IPS DF 6.9 (cell line): ENCODE results near the gene TMEM208.

Experiments used
- DNase-seq: peaks from one replicate; pipeline ENCODE4 v3.0.0-alpha.2; 2013; ENCODE audit warnings: low read depth, low spot score
- H3K27ac ChIP-seq: one replicate; pipeline ENCODE4 v1.5.1; 2013; ENCODE audit warnings: low read length, control low read depth
- H3K27me3 ChIP-seq: 2 replicates; pipeline ENCODE4 v1.6.1; 2013; ENCODE audit warnings: mild to moderate bottlenecking, low read length; ENCODE audit not compliant: control insufficient read depth, insufficient read depth
- H3K36me3 ChIP-seq: 2 replicates; pipeline ENCODE4 v1.6.1; 2013; ENCODE audit warnings: low read length; ENCODE audit not compliant: control insufficient read depth, insufficient read depth
- H3K4me1 ChIP-seq: 2 replicates; pipeline ENCODE4 v1.6.1; 2013; ENCODE audit warnings: low read length; ENCODE audit not compliant: control insufficient read depth, insufficient read depth
- H3K4me3 ChIP-seq: 2 replicates; pipeline ENCODE4 v1.5.1; 2013; ENCODE audit warnings: mild to moderate bottlenecking, low read length
- H3K9me3 ChIP-seq: 2 replicates; pipeline ENCODE4 v1.6.1; 2013; ENCODE audit warnings: low read length, inconsistent platforms; ENCODE audit not compliant: control insufficient read depth, insufficient read depth
- WGBS: extraction: QIAGEN DNeasy Blood & Tissue Kit; methylation state at CpG from one replicate; pipeline ENCODE4 v1.1.7; 2013; ENCODE audit warnings: mixed read lengths, missing lambda C conversion rate; ENCODE audit not compliant: insufficient read length, insufficient coverage; 5-methylcytosine and 5-hydroxymethylcytosine counted together

Gene TMEM208

DNA sequence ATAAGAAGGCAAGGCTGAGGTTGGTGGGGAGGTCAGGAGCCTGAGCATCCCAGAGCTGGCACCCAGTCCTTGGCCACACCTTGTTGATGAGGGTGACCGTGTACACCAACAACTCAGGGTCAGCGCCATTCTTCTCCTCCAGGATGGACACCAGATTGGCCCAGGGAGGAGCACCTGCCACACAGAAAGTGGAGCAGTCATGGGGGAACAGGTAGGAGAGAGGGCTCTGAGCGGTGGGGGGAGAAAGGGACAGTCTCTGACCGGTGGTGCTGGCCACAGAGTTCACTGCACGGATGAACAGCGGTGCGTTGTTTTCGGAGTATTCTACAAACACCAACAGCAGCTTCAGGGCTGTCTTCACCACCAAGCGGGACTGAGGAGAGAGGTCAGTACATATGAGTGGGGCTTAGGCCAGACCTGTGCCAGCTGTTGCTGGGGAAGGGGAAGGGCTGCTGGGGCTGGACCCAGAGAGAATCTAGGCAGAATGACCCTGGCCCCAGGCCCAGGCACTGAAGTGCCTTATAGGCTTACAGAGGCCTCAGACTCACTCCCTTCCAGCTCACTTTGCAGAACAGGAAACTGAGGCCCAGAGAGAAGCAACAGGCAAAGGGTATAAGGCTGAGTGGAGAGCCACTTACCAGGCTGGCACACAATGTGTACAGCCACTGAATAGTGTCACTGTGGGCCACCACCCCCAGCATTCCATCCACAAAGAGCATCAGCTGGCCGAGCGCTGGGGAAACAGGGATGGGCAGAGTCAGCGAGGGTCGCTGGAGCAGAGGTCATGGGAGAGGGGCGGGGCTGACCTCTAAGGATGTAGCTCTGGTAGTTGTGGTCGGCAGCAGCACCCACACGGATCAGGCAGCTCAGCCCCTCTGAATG, 10.7 kb downstream of the TMEM208 start:
- H3K27ac ChIP-seq, result no peak overlapping the region
- peaks cover 6% of the 10 kb centered on the region; the same call in 1 of the 2 replicates for H3K4me1 ChIP-seq
- no peaks in the 10 kb centered on the region for H3K9me3 ChIP-seq
- H3K4me3 ChIP-seq, result no peak overlapping the region
- no peaks in the 10 kb centered on the region for H3K27me3 ChIP-seq
- peaks cover 20% of the 10 kb centered on the region for H3K36me3 ChIP-seq
- DNase-seq, result no peak
- WGBS, result no CpG with 5 or more reads among the region's 16 CpGs

DNA sequence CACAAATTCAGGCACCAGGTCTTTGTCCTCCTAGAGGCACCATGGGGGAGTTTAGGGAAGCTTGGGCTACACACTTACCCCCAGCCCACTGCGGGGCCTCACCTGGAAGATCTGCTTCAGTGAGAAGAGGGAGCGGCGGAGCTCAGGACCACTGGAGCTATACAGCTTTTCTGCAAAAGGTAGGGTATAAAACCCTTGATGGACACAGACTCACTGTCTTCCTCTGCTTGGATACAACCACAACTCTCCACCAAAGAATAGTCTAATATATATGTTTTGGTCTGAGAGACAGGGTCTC, 11.3 kb downstream of the TMEM208 start:
- Histone ChIP-seq H3K4me3 (no peak overlapping the region), H3K4me1 (peaks cover 6% of the 10 kb centered on the region; the same call in 1 of the 2 replicates), H3K27ac (no peak overlapping the region), H3K27me3 (no peaks in the 10 kb centered on the region), H3K9me3 (no peaks in the 10 kb centered on the region), H3K36me3 (peaks cover 20% of the 10 kb centered on the region)
- WGBS, result no CpG with 5 or more reads among the region's 3 CpGs
- no peak for DNase-seq

DNA sequence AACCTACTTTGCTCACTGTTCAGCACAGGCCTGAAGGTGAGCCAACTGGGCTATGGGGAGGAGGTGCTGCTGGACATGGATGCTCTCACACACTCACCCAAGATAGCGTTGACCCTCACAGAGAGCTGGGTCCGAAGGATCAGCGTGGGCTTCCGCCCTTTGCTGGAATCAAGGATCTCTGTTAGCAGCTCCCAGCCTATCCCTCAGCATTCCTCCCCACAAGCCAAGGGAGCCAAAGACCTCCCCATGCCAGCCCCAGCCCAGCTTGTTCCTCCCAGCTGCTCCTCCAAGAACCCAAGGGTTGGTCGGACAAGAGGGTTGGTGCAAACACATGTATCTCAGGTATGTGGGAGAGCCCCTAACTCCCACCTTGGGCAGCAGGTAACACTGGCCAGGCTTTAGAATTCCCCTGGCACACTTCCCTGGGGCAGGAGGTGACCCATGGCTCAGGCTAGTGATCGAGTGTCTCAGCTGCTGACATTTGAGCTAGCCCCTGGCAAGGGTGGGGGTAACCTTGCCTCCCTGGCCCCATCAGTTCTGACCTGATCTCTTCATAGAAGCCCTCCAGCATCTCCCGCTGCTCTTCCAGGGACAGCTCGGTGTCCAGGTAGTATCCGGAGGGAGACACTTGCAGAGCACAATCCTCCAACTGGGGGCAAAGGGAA, 12.0 kb downstream of the TMEM208 start:
- no peak overlapping the region for H3K4me3 ChIP-seq
- no peaks in the 10 kb centered on the region for H3K9me3 ChIP-seq
- H3K36me3 ChIP-seq, result peaks cover 20% of the 10 kb centered on the region
- H3K27ac ChIP-seq, result no peak overlapping the region
- no peak for DNase-seq
- WGBS, result no CpG with 5 or more reads among the region's 9 CpGs
- peaks cover 6% of the 10 kb centered on the region; the same call in 1 of the 2 replicates for H3K4me1 ChIP-seq
- H3K27me3 ChIP-seq, result no peaks in the 10 kb centered on the region

DNA sequence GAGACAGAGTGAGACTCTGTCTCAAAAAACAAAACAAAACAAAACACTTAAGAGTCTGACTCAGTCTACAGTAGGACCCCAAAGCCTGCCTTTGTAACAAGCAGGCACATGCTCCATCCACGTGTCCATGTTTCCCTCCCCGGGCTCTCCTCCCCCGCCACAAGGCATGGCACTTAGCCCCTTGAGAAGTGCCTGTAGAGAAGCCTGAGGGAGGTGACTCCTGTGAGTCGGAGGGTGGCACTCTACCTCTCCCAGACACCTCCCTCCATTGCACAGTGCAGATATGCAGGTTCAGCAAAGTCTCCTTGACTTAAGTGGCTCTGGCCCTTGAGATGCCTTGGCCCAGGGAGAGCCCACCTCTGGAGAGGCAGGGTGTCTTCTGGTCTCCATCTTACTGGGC, 13.6 kb downstream of the TMEM208 start:
- H3K27ac ChIP-seq, result no peak overlapping the region
- H3K4me1 ChIP-seq, result peaks cover 10% of the 10 kb centered on the region
- H3K36me3 ChIP-seq, result peaks cover 17% of the 10 kb centered on the region
- H3K27me3 ChIP-seq, result no peaks in the 10 kb centered on the region
- no peak for DNase-seq
- no peaks in the 10 kb centered on the region for H3K9me3 ChIP-seq
- H3K4me3 ChIP-seq, result no peak overlapping the region
- no CpG with 5 or more reads among the region's 4 CpGs for WGBS

DNA sequence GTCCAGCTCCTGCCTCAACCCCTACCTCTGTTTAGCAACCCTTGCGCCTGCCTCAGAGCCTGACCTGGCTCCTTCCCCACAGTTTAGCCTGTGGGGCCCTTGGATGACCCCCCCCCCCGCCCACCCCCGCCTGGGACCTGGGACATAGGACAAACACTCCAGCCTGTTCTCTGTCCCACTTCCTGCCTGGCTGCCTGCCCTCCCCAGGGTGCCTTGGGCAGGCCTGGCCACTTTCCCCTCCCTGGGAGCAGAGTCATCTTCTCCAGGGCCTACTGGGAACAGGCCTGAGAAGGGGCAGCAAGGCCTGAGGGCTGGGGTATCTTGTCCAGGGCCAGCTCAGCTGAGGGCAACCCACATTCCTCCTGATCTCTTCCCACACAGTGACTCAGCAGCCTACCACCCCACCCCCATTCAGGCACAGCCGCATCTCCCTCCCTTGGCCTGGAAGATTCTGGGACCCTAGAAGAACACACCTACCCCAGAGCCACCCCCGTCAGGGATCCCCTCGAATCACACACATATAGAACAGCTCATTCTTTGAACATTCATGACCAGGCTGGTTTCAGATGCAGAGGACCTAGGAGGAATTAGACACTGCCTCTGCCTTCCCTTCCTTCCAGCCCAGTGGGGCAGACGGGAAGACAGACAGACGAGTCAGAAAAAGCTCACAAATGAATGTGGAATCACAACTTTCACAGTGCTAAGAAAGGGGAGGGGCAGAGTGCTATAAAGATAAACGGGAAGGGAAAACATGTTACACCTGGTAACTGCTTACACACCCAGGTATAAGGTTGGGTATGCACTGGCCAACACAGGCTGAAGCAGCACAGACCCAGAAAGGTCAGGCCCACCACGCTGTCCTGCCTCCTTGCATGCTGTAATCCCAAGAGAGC, 14.3 kb downstream of the TMEM208 start:
- WGBS, result no CpG with 5 or more reads among the region's 10 CpGs
- Histone ChIP-seq H3K9me3 (no peaks in the 10 kb centered on the region), H3K36me3 (peaks cover 13% of the 10 kb centered on the region), H3K4me3 (no peak overlapping the region), H3K4me1 (peaks cover 12% of the 10 kb centered on the region), H3K27me3 (no peaks in the 10 kb centered on the region), H3K27ac (no peak overlapping the region)
- DNase-seq, result no peak

DNA sequence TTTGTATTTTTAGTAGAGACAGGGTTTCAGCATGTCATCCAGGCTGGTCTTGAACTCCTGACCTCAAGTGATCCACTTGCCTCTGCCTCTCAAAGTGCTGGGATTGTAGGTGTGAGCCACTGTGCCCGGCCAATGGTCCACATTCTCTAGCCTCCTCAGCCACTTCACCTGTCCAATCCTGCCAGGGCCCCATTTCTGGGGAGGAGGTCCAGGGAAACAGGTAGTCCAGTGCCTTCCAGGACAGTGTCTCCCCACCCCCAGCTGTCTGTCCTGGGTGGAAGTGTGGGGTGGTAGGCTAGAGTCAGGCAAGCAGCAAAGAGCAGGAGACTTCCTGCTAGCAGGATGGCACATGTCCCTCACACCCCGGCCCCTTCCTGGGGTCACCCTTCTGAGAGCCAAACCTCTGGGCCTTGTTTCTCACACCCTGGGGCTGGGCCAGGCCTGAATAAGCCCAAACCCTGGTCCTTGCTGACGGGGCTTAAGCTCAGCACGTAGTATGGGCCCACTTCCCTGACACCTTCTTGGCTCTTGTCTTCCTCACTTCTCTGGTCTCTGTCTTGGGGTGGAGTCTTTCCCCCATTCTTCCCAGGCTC, 15.3 kb downstream of the TMEM208 start:
- Histone ChIP-seq H3K36me3 (peaks cover 6% of the 10 kb centered on the region), H3K27me3 (no peaks in the 10 kb centered on the region), H3K9me3 (no peaks in the 10 kb centered on the region), H3K27ac (no peak overlapping the region), H3K4me3 (no peak overlapping the region), H3K4me1 (peaks cover 10% of the 10 kb centered on the region)
- no CpG with 5 or more reads among the region's 4 CpGs for WGBS
- DNase-seq, result no peak

DNA sequence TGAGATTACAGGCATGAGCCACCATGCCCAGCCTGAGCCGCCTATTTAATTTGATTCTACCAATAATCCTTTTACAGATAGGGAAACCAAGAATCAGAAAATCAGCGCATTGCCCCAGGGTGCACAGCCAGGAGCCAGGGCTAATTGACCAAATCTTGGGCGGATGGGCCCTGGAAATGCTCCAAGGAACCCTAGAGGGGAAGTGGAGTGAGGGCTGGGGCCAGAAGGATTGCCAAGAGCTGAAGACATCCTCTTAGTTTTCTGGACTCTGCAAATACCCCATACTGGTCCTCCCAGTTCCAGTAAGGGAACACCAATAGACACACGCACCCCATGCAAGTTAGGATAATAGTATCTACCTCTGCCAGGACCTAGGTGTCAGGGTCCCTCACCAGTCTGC, 16.6 kb downstream of the TMEM208 start:
- no peaks in the 10 kb centered on the region for H3K9me3 ChIP-seq
- no peak overlapping the region for H3K27ac ChIP-seq
- no peak overlapping the region for H3K4me3 ChIP-seq
- peaks cover 2% of the 10 kb centered on the region; the same call in 1 of the 2 replicates for H3K36me3 ChIP-seq
- no CpG with 5 or more reads among the region's 4 CpGs for WGBS
- no peaks in the 10 kb centered on the region for H3K27me3 ChIP-seq
- peaks cover 17% of the 10 kb centered on the region for H3K4me1 ChIP-seq
- no peak for DNase-seq

DNA sequence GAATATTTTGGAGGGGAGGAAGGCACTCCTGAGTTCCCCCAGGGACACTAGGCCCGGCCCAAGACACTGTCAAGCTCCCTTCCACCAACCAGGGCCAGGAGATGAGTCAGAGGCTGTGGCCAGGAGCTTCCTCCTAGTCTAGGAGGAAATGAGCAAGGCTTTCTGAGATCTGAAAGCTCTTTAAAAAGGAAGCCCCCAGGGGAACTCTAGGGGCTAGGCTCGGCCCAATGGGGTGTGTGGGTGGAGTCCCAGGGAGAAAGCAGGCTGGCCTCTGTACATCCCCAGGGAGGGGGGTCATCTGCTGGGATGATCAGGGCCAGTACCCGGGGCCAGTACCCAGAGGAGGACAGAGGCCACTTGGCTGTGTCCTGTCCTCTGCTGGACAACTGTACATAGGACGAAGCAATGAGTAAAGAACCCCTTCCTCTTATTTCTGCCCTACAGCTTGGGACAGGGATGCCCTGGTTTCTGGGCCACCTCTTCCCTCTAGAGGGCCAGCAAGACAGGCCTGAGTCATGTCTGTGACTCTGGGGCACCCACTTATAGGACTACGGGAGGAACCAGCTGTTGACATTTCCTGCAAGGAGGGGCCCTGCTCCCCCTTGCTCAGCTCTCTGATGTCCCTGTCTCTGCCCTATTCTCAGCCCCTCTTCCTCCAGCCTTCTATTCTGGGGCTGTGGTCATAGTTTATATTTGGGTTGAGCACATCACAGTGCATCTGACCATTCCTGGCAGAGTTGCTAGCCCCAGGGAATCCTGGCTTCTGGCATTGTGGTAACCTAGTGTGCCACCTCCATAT, 17.7 kb downstream of the TMEM208 start:
- no peak overlapping the region for H3K4me3 ChIP-seq
- peaks cover 17% of the 10 kb centered on the region for H3K4me1 ChIP-seq
- WGBS, result no CpG with 5 or more reads among the region's 5 CpGs
- H3K36me3 ChIP-seq, result no peaks in the 10 kb centered on the region
- H3K9me3 ChIP-seq, result no peaks in the 10 kb centered on the region
- DNase-seq, result no peak
- H3K27me3 ChIP-seq, result no peaks in the 10 kb centered on the region; the same call in 1 of the 2 replicates
- H3K27ac ChIP-seq, result no peak overlapping the region

DNA sequence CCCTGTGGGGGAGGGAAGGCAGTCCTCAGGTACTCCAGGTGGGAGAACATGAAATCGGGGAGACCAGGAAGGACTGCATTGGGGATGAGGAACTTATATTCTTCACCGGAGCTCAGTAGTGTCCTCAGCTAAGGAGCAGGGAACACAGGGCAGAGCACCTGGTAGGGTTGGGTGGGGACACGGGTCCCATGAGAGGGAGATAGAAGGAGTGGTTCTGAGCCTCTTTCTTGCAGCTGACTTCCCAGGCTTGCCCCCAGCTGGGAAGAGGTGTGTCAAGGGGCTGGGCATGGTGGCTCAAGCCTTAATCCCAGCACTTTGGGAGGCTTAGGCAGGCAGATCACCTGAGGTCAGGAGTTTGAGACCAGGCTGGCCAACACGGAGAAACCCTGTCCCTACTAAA, 18.3 kb downstream of the TMEM208 start:
- Histone ChIP-seq H3K4me3 (no peak overlapping the region), H3K36me3 (no peaks in the 10 kb centered on the region), H3K4me1 (peaks cover 19% of the 10 kb centered on the region), H3K9me3 (no peaks in the 10 kb centered on the region), H3K27me3 (peaks cover 2% of the 10 kb centered on the region), H3K27ac (no peak overlapping the region)
- DNase-seq, result no peak
- WGBS, result no CpG with 5 or more reads among the region's 4 CpGs
